Measurements from ENCODE around the gene ZNF560. TPM values are rescaled to one million over a fixed set of nuclear protein-coding genes. Genes with fewer than 3 reads are reported as not detected.

Gene ZNF560
- total and polyA plus RNA-seq, 2 of the 13 experiments (the other 11 are each of a cell fraction or from before 2014, with no cell fraction given): not detected

- H3K36me3 ChIP-seq (replicated peaks in 1 of 2; ENCODE audit: control insufficient read depth in 1 of 2, insufficient read depth in 2 of 2, low read length in 2 of 2): peaks cover 3 to 9% of the 10 kb centered on the region in 2 experiments; a peak in 3 of 5 replicates
- FAIRE-seq (no peak), DNase-seq (ENCODE audit: low spot score) (no peak), ATAC-seq (no peak)
- CTCF ChIA-PET (ENCODE audit: low intra/inter-chr PET ratio, low total read pairs): no interaction called here
- peaks cover 17% of the 10 kb centered on the region for H3K79me2 ChIP-seq (ENCODE audit: insufficient read depth, low read length)
- H3K9ac ChIP-seq (ENCODE audit: insufficient read depth, low read depth, low read length): peak overlapping the region; percentile 93
- peak overlapping the region; percentile 81 for H3K4me2 ChIP-seq (ENCODE audit: low read depth, low read length)
- H3K9me3 ChIP-seq (ENCODE audit: low read length): no peaks in the 10 kb centered on the region
- no peak overlapping the region for H3K27ac ChIP-seq (ENCODE audit: extremely low read length, insufficient read depth, low read length)
- intact Hi-C loops (cut with micrococcal nuclease; ENCODE audit: unreplicated experiment): loop anchor here (10.0 kb wide), 1 partner anchor 302 kb away; no protein-coding TSS in a partner anchor
- H3K4me3 ChIP-seq (replicated peaks in 1 of 3; ENCODE audit: insufficient read depth in 1 of 3, low read depth in 2 of 3, low read length in 3 of 3): peak overlapping the region; percentile 87 to 97 (median 95)
- in situ Hi-C loops (cut with HindIII; ENCODE audit: extremely low pct_ligation_motif_present, low pct_unique_long_range_greater_than_20kb): no loop called here
- H4K20me1 ChIP-seq (ENCODE audit: insufficient read depth, low read length): no peaks in the 10 kb centered on the region
- WGBS (ENCODE audit: low lambda C conversion rate): 77% methylated on average over 4 of the region's 4 CpGs
- TF ChIP-seq ZBTB40 (IDR thresholded peaks at IDR 0.05) (0 out of 2 replicates have a peak, but pooled peaks have one; percentile 11), ZBTB40 (CRISPR knock-in tag; IDR thresholded peaks at IDR 0.05) (no peak; the same call in 1 of the 2 replicates), ZNF407 (CRISPR knock-in tag; IDR thresholded peaks at IDR 0.05; ENCODE audit: not compliant biosample characterization) (no peak)
- H3K27me3 ChIP-seq (ENCODE audit: control insufficient read depth in 1 of 2, insufficient read depth in 2 of 2, low read length in 2 of 2): no peaks in the 10 kb centered on the region; a peak in 1 of 5 replicates
- H3K4me1 ChIP-seq (ENCODE audit: insufficient read depth, low read length): peaks cover 21% of the 10 kb centered on the region
- POLR2A ChIA-PET: interaction anchor here (1.4 to 1.5 kb wide), 2 partner anchors 9 to 11 kb away, joined by 5 to 8 read pairs; no protein-coding TSS in a partner anchor
- H2AFZ ChIP-seq (ENCODE audit: low read length): no peak overlapping the region
- no TSS peak for BruUV-seq (replicated peaks)
Observed at GRCh38 chr19:9436358-9436757, 62.1 kb downstream of the ZNF560 start.
